ENCODE results near the gene LRRC8C. TPM values are rescaled to one million over a fixed set of nuclear protein-coding genes. Genes with fewer than 3 reads are reported as not detected.
"Not testable (repeated sequence)": the region's sequence is repeated elsewhere in the genome, so short reads cannot be mapped to it uniquely, and the experiment has no call there.

Gene LRRC8C
- total and polyA plus RNA-seq, 2 experiments from 2014 or later = 0.70 to 1.5 TPM

DNA sequence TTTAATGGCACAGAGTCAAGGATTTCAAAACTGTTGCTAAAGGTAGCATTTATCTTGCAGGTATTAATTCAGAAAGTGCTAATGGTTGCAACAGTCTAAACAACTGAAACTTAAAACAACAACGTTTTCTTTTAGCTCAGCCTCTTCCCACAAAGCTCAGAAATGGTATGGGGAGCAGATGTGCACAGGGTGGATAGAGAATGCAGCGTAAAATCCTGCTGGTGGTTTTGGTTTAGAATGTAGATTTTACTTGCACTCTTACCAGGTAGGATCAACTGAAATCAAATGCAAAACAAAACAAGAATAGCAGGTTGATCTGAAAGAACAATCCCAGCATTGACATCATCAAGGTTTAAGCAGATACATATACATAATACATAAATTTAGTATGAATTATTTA lies 3.8 kb upstream of the LRRC8C start:
- no peak for DNase-seq (ENCODE audit: low spot score)
- Histone ChIP-seq H3K4me1 (ENCODE audit: insufficient read depth) (peaks cover 4% of the 10 kb centered on the region), H3K9me2 (replicated peaks; ENCODE audit: insufficient read depth) (no peaks in the 10 kb centered on the region), H4K20me1 (ENCODE audit: insufficient read depth, poor library complexity, severe bottlenecking) (no peaks in the 10 kb centered on the region), H3K4me2 (no peak overlapping the region), H3K27me3 (no peaks in the 10 kb centered on the region), H3K9me3 (ENCODE audit: low read depth) (no peaks in the 10 kb centered on the region), H3K4me3 (no peak overlapping the region), H3K36me3 (replicated peaks; ENCODE audit: insufficient read depth, low read depth) (no peaks in the 10 kb centered on the region), H2AFZ (no peak overlapping the region), H3K27ac (no peak overlapping the region), H3K79me2 (no peaks in the 10 kb centered on the region)
- 75% methylated on average over 2 of the region's 2 CpGs for WGBS (ENCODE audit: low lambda C conversion rate, missing lambda C conversion rate)
- TF ChIP-seq, protein P1, sequence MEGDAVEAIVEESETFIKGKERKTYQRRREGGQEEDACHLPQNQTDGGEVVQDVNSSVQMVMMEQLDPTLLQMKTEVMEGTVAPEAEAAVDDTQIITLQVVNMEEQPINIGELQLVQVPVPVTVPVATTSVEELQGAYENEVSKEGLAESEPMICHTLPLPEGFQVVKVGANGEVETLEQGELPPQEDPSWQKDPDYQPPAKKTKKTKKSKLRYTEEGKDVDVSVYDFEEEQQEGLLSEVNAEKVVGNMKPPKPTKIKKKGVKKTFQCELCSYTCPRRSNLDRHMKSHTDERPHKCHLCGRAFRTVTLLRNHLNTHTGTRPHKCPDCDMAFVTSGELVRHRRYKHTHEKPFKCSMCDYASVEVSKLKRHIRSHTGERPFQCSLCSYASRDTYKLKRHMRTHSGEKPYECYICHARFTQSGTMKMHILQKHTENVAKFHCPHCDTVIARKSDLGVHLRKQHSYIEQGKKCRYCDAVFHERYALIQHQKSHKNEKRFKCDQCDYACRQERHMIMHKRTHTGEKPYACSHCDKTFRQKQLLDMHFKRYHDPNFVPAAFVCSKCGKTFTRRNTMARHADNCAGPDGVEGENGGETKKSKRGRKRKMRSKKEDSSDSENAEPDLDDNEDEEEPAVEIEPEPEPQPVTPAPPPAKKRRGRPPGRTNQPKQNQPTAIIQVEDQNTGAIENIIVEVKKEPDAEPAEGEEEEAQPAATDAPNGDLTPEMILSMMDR (IDR thresholded peaks at IDR 0.05; ENCODE audit: poor library complexity) = no peak
- TF ChIP-seq EZH2phosphoT487 (IDR thresholded peaks at IDR 0.05; ENCODE audit: low read depth, severe bottlenecking, unreplicated experiment) = no peak
- TF ChIP-seq EZH2 (IDR thresholded peaks at IDR 0.05; ENCODE audit: borderline replicate concordance) = no peak

DNA sequence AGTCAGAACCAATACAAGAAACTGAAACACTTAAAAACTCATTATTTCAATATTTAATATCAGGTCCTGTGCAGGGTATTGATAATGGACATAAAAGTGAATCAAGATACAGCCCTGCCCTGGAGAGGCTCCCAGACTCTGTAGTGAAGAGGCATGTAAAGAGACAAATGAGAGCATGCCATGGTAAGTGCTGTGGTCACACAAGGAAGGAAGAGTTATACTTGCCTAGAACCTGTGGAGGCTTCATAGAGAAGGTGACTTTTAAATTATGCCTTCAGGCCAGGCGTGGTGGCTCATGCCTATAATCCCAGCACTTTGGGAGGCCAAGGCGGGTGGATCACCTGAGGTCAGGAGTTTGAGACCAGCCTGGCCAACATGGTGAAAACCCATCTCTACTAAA lies 3.3 kb upstream of the LRRC8C start:
- not testable (repeated sequence) for H3K36me3 ChIP-seq (replicated peaks; ENCODE audit: insufficient read depth, low read depth); H3K4me1 ChIP-seq (ENCODE audit: insufficient read depth); H3K27ac ChIP-seq; H3K4me2 ChIP-seq; H2AFZ ChIP-seq; H3K79me2 ChIP-seq; H3K9me2 ChIP-seq (replicated peaks; ENCODE audit: insufficient read depth); DNase-seq (ENCODE audit: low spot score); H3K4me3 ChIP-seq; H3K9me3 ChIP-seq (ENCODE audit: low read depth); H3K27me3 ChIP-seq; H4K20me1 ChIP-seq (ENCODE audit: insufficient read depth, poor library complexity, severe bottlenecking)
- WGBS (ENCODE audit: low lambda C conversion rate, missing lambda C conversion rate) = 95% methylated on average over 2 of the region's 2 CpGs

DNA sequence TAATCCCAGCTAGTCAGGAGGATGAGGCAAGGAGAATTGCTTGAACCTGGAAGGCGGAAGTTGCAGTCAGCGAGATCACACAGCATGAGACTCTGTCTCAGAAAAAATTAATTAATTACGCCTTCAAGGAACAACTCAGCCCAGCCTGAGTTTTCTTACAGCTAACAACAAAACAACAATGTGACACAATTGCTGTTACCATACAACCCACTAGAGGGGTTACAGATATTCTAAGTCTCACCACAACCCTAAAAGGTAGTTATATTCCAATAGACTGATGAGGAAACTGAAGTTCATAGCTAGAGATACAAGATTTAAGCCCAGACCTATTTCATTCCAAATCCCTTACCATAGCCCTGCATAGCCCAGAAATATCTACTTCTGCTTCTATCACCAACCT lies 2.9 kb upstream of the LRRC8C start:
- H3K36me3 ChIP-seq (replicated peaks; ENCODE audit: insufficient read depth, low read depth) = no peaks in the 10 kb centered on the region
- TF ChIP-seq EZH2phosphoT487 (IDR thresholded peaks at IDR 0.05; ENCODE audit: low read depth, severe bottlenecking, unreplicated experiment) (no peak), EZH2 (IDR thresholded peaks at IDR 0.05; ENCODE audit: borderline replicate concordance) (no peak)
- TF ChIP-seq, protein P1 (IDR thresholded peaks at IDR 0.05; ENCODE audit: poor library complexity) = no peak
- no peaks in the 10 kb centered on the region for H3K9me2 ChIP-seq (replicated peaks; ENCODE audit: insufficient read depth)
- no peak overlapping the region for H3K4me3 ChIP-seq
- H3K27me3 ChIP-seq = peaks cover 3% of the 10 kb centered on the region
- H3K79me2 ChIP-seq = no peaks in the 10 kb centered on the region
- DNase-seq (ENCODE audit: low spot score) = no peak
- H3K4me2 ChIP-seq = no peak overlapping the region
- H2AFZ ChIP-seq = no peak overlapping the region
- H3K27ac ChIP-seq = no peak overlapping the region
- H3K4me1 ChIP-seq (ENCODE audit: insufficient read depth) = peaks cover 4% of the 10 kb centered on the region
- H3K9me3 ChIP-seq (ENCODE audit: low read depth) = no peaks in the 10 kb centered on the region
- WGBS (ENCODE audit: low lambda C conversion rate, missing lambda C conversion rate) = 98% methylated on average over 3 of the region's 3 CpGs
- no peaks in the 10 kb centered on the region for H4K20me1 ChIP-seq (ENCODE audit: insufficient read depth, poor library complexity, severe bottlenecking)

DNA sequence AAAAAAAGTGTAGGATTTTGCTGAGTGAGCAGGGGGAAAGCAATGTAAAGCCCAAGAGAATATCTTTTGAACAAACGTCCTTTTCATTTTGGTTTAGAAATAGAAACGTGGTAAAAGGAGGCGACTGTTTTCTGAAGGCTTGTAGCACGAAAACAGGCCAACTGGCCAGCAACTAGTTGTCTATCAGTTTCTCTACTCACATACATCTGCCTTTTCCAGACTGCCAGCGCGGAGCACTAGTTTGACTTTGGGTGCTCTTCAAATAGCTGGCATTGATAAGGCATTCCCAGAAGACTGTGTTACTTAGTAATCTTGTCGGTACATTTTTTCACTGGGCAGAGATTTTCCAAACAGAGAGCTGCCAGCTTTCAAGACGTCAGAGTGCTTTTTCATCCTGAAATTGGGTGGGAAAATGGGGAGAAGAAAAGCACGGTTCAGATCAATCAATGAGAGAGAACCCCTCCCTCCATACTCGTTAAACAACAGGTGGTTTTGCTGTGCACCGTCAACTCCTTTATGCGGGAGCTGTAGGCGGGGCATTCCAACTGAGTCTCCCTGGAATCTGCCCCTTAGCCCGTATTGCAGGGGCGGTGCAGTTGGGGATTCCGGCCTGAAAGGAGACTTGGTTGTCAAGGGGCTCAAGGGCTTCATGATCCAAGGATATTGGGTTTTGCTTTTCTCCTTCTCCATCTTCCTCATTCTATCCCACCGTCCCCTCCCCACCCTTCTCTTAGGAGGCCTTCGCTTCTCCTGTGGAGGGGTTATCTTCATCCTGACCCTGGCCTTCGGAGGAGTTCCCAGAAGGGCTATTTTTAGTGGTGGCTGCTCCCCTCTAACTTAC lies 884 bp upstream of the LRRC8C start:
- H4K20me1 ChIP-seq (ENCODE audit: insufficient read depth, poor library complexity, severe bottlenecking) = no peaks in the 10 kb centered on the region
- peaks cover 9% of the 10 kb centered on the region for H3K27me3 ChIP-seq
- 28% methylated on average over 19 of the region's 19 CpGs for WGBS (ENCODE audit: low lambda C conversion rate, missing lambda C conversion rate)
- TF ChIP-seq EZH2 (IDR thresholded peaks at IDR 0.05; ENCODE audit: borderline replicate concordance) (no peak), EZH2phosphoT487 (IDR thresholded peaks at IDR 0.05; ENCODE audit: low read depth, severe bottlenecking, unreplicated experiment) (no peak)
- TF ChIP-seq, protein P1 (IDR thresholded peaks at IDR 0.05; ENCODE audit: poor library complexity) = no peak
- H2AFZ ChIP-seq = peak overlapping the region; percentile 83
- no peaks in the 10 kb centered on the region for H3K9me2 ChIP-seq (replicated peaks; ENCODE audit: insufficient read depth)
- peak overlapping the region; percentile 98 for H3K4me2 ChIP-seq
- H3K9me3 ChIP-seq (ENCODE audit: low read depth) = no peaks in the 10 kb centered on the region
- H3K36me3 ChIP-seq (replicated peaks; ENCODE audit: insufficient read depth, low read depth) = no peaks in the 10 kb centered on the region
- H3K4me3 ChIP-seq = peak overlapping the region; percentile 80
- no peaks in the 10 kb centered on the region for H3K79me2 ChIP-seq
- H3K4me1 ChIP-seq (ENCODE audit: insufficient read depth) = peaks cover 4% of the 10 kb centered on the region
- peak overlapping the region; percentile 46 for H3K27ac ChIP-seq
- DNase-seq (ENCODE audit: low spot score) = peak; percentile 19

All from hepatocyte (in vitro differentiated cells).